Ascending aorta (tissue), 2 donors: Measurements from ENCODE around the gene CHST15. TPM values are rescaled to one million over a fixed set of nuclear protein-coding genes. Genes with fewer than 3 reads are reported as not detected.

Experiments
- DNase-seq, 2 donors: peaks; one replicate each; pipeline ENCODE4 v3.0.0-alpha.2; 2019; ENCODE audit warnings: low spot score in 2 of 2
- H3K27ac ChIP-seq, 2 donors: fragments of 200-600 bp; sonication (generic); one replicate each; pipeline ENCODE4 v1.5.1; 2016 to 2017; ENCODE audit warnings: mild to moderate bottlenecking in 1 of 2
- H3K27me3 ChIP-seq: fragments of 200-600 bp; sonication (generic); one replicate; pipeline ENCODE4 v1.5.1; 2017
- H3K36me3 ChIP-seq, 2 donors: fragments of 200-600 bp; sonication (generic); one replicate each; pipeline ENCODE4 v1.5.1; 2016
- H3K4me1 ChIP-seq, 2 donors: fragments of 200-600 bp; sonication (generic); one replicate each; pipeline ENCODE4 v1.5.1; 2016 to 2017; ENCODE audit warnings: mild to moderate bottlenecking in 1 of 2
- H3K4me3 ChIP-seq, 2 donors: fragments of 200-600 bp; sonication (generic); one replicate each; pipeline ENCODE4 v1.5.1; 2016 to 2017; ENCODE audit warnings: mild to moderate bottlenecking in 1 of 2
- H3K9me3 ChIP-seq, 2 donors: fragments of 200-600 bp; sonication (generic); one replicate each; pipeline ENCODE4 v1.5.1; 2016
- CTCF ChIP-seq, 3 experiments: fragments of 200-600 bp in 2 of 3; fragments of 450-650 bp in 1 of 3; sonication (generic) in 2 of 3; IDR thresholded peaks; one replicate each; pipeline ENCODE4 v1.5.1; 2016 to 2019; ENCODE audit warnings: antibody characterized with exemption in 3 of 3, mild to moderate bottlenecking in 1 of 3, moderate library complexity in 1 of 3
- intact Hi-C: fragments of 100-400 bp; cut with DNase I; formaldehyde crosslinking; loops from one replicate; pipeline ENCODE4 v1.15.1; 2023
- total RNA-seq: library from RNA; depleted of rRNA; stranded (reverse); fragments of >200 nt; gene quantifications from one replicate; pipeline ENCODE4 v1.1.0, GENCODE V29; 2016

The CHST15 gene
- total RNA-seq, 1 donor from 2014 or later: 20.4 TPM

GRCh38 chr10:124069341-124070264 lies 23.8 kb downstream of the CHST15 start:
- H3K9me3 ChIP-seq: no peaks in the 10 kb centered on the region
- no peaks in the 10 kb centered on the region for H3K27me3 ChIP-seq
- H3K27ac ChIP-seq: no peak overlapping the region
- intact Hi-C loops: no loop called here
- H3K4me1 ChIP-seq: peaks cover 4 to 15% of the 10 kb centered on the region in 2 donors
- no peak overlapping the region for H3K4me3 ChIP-seq
- no peak for TF ChIP-seq CTCF (IDR thresholded peaks at IDR 0.05)
- DNase-seq: no peak
- H3K36me3 ChIP-seq: no peaks in the 10 kb centered on the region

GRCh38 chr10:124068929-124069328 lies 24.5 kb downstream of the CHST15 start:
- intact Hi-C loops: no loop called here
- Histone ChIP-seq H3K4me1 (peaks cover 4 to 15% of the 10 kb centered on the region in 2 donors), H3K36me3 (no peaks in the 10 kb centered on the region), H3K9me3 (no peaks in the 10 kb centered on the region), H3K4me3 (no peak overlapping the region), H3K27me3 (no peaks in the 10 kb centered on the region), H3K27ac (no peak overlapping the region)
- TF ChIP-seq CTCF (IDR thresholded peaks at IDR 0.05): no peak
- no peak for DNase-seq

- Histone ChIP-seq H3K9me3 (no peaks in the 10 kb centered on the region), H3K36me3 (no peaks in the 10 kb centered on the region), H3K27me3 (no peaks in the 10 kb centered on the region), H3K4me1 (peaks cover 6 to 15% of the 10 kb centered on the region in 2 donors), H3K4me3 (no peak overlapping the region), H3K27ac (no peak overlapping the region)
- intact Hi-C loops: no loop called here
- no peak for TF ChIP-seq CTCF (IDR thresholded peaks at IDR 0.05)
- no peak for DNase-seq
Measured at GRCh38 chr10:124067825-124068400, 25.5 kb downstream of the CHST15 start.

GRCh38 chr10:124066781-124067714 lies 26.4 kb downstream of the CHST15 start:
- no peak overlapping the region for H3K27ac ChIP-seq
- intact Hi-C loops: no loop called here
- H3K4me3 ChIP-seq: no peak overlapping the region
- peaks cover 6 to 15% of the 10 kb centered on the region in 2 donors for H3K4me1 ChIP-seq
- TF ChIP-seq CTCF (IDR thresholded peaks at IDR 0.05): no peak
- no peaks in the 10 kb centered on the region for H3K36me3 ChIP-seq
- no peaks in the 10 kb centered on the region for H3K9me3 ChIP-seq
- no peaks in the 10 kb centered on the region for H3K27me3 ChIP-seq
- no peak for DNase-seq

- Histone ChIP-seq H3K36me3 (no peaks in the 10 kb centered on the region), H3K4me1 (peaks cover 6 to 15% of the 10 kb centered on the region in 2 donors), H3K4me3 (no peak overlapping the region), H3K27me3 (no peaks in the 10 kb centered on the region), H3K27ac (no peak overlapping the region), H3K9me3 (no peaks in the 10 kb centered on the region)
- no peak for DNase-seq
- intact Hi-C loops: no loop called here
- no peak for TF ChIP-seq CTCF (IDR thresholded peaks at IDR 0.05)
Measured at GRCh38 chr10:124066126-124066700, 27.2 kb downstream of the CHST15 start.
